C4-2B (cell line): Measurements from ENCODE around the gene OTC.

Experiments used
- CTCF ChIP-seq: fragments of 450-650 bp; conservative IDR thresholded peaks from 2 replicates; pipeline ENCODE4 v1.5.1; 2017; ENCODE audit warnings: mild to moderate bottlenecking
- ZFX ChIP-seq: fragments of 450-650 bp; IDR thresholded peaks from 2 replicates; pipeline ENCODE4 v1.6.1; 2017

DNA sequence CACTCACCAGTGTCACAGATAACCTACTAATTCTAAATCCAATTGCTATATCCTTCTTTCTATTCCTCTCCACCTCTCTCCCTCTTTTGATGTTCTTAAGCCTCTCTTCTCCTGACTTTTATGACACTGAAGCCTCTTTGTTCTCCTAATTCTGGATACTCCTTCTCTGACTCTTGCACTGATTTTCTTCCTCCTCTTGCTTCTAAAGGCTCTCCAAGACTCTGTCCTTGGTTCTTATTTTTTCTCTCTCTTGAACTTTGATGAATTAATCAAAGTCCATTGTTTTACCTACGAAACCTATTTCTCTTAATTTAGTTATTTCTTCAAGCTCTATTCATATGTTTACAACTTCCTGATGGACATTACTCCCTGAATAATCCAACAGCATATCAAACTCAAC lies 113.3 kb downstream of the OTC start:
- TF ChIP-seq CTCF = no peak
- no peak for TF ChIP-seq ZFX
